Body of pancreas (tissue), 4 donors: ENCODE results near the gene S1PR2. TPM values are rescaled to one million over a fixed set of nuclear protein-coding genes. Genes with fewer than 3 reads are reported as not detected.

Source experiments
- ATAC-seq: fragments of 150-250 bp; one replicate; pipeline ENCODE4 v1.9.1; 2016
- DNase-seq, 4 donors: peaks; one replicate each; pipeline ENCODE4 v3.0.0-alpha.2; 2019
- H3K27ac ChIP-seq, 4 donors: fragments of 200-600 bp; sonication (generic); 1 replicate in 3 of 4; 2 replicates in 1 of 4; pipeline versions ENCODE4 v1.5.1 to v1.6.1; 2016 to 2019; ENCODE audit warnings: mild to moderate bottlenecking in 1 of 4, mixed read lengths in 1 of 4, moderate library complexity in 1 of 4
- H3K27me3 ChIP-seq, 2 donors: fragments of 200-600 bp; sonication (generic); one replicate each; pipeline ENCODE4 v1.6.0; 2016; ENCODE audit warnings: mild to moderate bottlenecking in 1 of 2
- H3K36me3 ChIP-seq, 2 donors: fragments of 200-600 bp; sonication (generic); replicated peaks in 1 of 2; 2 replicates each; pipeline ENCODE4 v1.5.1; 2016; ENCODE audit warnings: low read depth in 2 of 2; ENCODE audit not compliant: insufficient read depth in 1 of 2
- H3K4me1 ChIP-seq: fragments of 200-600 bp; sonication (generic); one replicate; pipeline ENCODE4 v1.6.0; 2016
- H3K4me3 ChIP-seq, 2 donors: fragments of 200-600 bp; sonication (generic); 1 replicate in 1 of 2; 2 replicates in 1 of 2; pipeline ENCODE4 v1.5.1; 2016 to 2019
- H3K9me3 ChIP-seq, 3 donors: fragments of 200-600 bp; sonication (generic); 1 replicate in 2 of 3; 2 replicates in 1 of 3; pipeline ENCODE4 v1.5.1; 2016
- CTCF ChIP-seq, 7 experiments: fragments of 450-650 bp in 4 of 7; fragments of 200-600 bp in 3 of 7; sonication (generic) in 3 of 7; IDR thresholded peaks; one replicate each; pipeline ENCODE4 v1.5.1; 2016 to 2019; ENCODE audit warnings: antibody characterized with exemption in 7 of 7
- POLR2A ChIP-seq, 3 donors: fragments of 450-650 bp; IDR thresholded peaks; one replicate each; pipeline ENCODE4 v1.6.1; 2016; ENCODE audit warnings: antibody characterized with exemption in 3 of 3, mild to moderate bottlenecking in 2 of 3
- WGBS, 2 donors: methylation state at CpG; one replicate each; pipeline ENCODE4 v1.1.5; 2017; 5-methylcytosine and 5-hydroxymethylcytosine counted together
- intact Hi-C: fragments of 100-400 bp; cut with DNase I; formaldehyde crosslinking; loops from one replicate; pipeline ENCODE4 v1.15.1; 2023
- total RNA-seq, 2 donors: library from RNA; depleted of rRNA; stranded (reverse); fragments of >200 nt; gene quantifications; one replicate each; pipeline ENCODE4 v1.1.0, GENCODE V29; 2016

Gene S1PR2
- total RNA-seq, 2 donors from 2014 or later = 2.6 to 3.6 TPM

- H3K27ac ChIP-seq = peak overlapping the region in 1 of 4 donors; percentile 26
- no peaks in the 10 kb centered on the region for H3K9me3 ChIP-seq
- no peak for ATAC-seq
Observed at GRCh38 chr19:10226021-10226375, 5.1 kb downstream of the S1PR2 start.

GRCh38 chr19:10224337-10224736 is 6.8 kb downstream of the S1PR2 start:
- 93% methylated on average over 11 to 23 of the region's 23 CpGs for WGBS, 2 donors
- no peaks in the 10 kb centered on the region for H3K4me1 ChIP-seq
- H3K27ac ChIP-seq = no peak overlapping the region
- DNase-seq (no peak), ATAC-seq (no peak)
- intact Hi-C loops = no loop called here
- TF ChIP-seq POLR2A (IDR thresholded peaks at IDR 0.05) (no peak), CTCF (IDR thresholded peaks at IDR 0.05) (no peak)
- H3K36me3 ChIP-seq = no peaks in the 10 kb centered on the region
- H3K27me3 ChIP-seq = no peaks in the 10 kb centered on the region
- H3K9me3 ChIP-seq = no peaks in the 10 kb centered on the region
- no peak overlapping the region for H3K4me3 ChIP-seq

More at GRCh38 chr19:10226021-10226375, 5.1 kb downstream of the S1PR2 start:
- Histone ChIP-seq H3K4me1 (peaks cover 13% of the 10 kb centered on the region), H3K36me3 (no peaks in the 10 kb centered on the region), H3K27me3 (no peaks in the 10 kb centered on the region), H3K4me3 (no peak overlapping the region)
- TF ChIP-seq CTCF (IDR thresholded peaks at IDR 0.05) (no peak), POLR2A (IDR thresholded peaks at IDR 0.05) (no peak)
- intact Hi-C loops = no loop called here
- no peak for DNase-seq
- WGBS, 2 donors = 77 to 79% methylated on average over 6 of the region's 6 CpGs

- 95 to 98% methylated on average over 11 to 16 of the region's 28 CpGs for WGBS, 2 donors
- intact Hi-C loops = no loop called here
- H3K4me3 ChIP-seq = no peak overlapping the region
- no peaks in the 10 kb centered on the region for H3K9me3 ChIP-seq
- no peak overlapping the region for H3K27ac ChIP-seq
- no peak for TF ChIP-seq POLR2A (IDR thresholded peaks at IDR 0.05)
- TF ChIP-seq CTCF (IDR thresholded peaks at IDR 0.05) = no peak
- no peaks in the 10 kb centered on the region for H3K27me3 ChIP-seq
- DNase-seq = no peak
- no peaks in the 10 kb centered on the region for H3K4me1 ChIP-seq
- ATAC-seq = no peak
- no peaks in the 10 kb centered on the region for H3K36me3 ChIP-seq
Observed at GRCh38 chr19:10223488-10224213, 7.5 kb downstream of the S1PR2 start.

- Histone ChIP-seq H3K36me3 (no peaks in the 10 kb centered on the region), H3K4me3 (no peak overlapping the region), H3K9me3 (no peaks in the 10 kb centered on the region), H3K4me1 (no peaks in the 10 kb centered on the region), H3K27me3 (no peaks in the 10 kb centered on the region), H3K27ac (no peak overlapping the region)
- TF ChIP-seq POLR2A (IDR thresholded peaks at IDR 0.05) (no peak), CTCF (IDR thresholded peaks at IDR 0.05) (no peak)
- DNase-seq (no peak), ATAC-seq (no peak)
- intact Hi-C loops = no loop called here
- 63 to 88% methylated on average over 14 of the region's 14 CpGs for WGBS, 2 donors
Observed at GRCh38 chr19:10222201-10222890, 8.8 kb downstream of the S1PR2 start.
